Breast epithelium (tissue), 4 donors: Measurements from ENCODE around the gene PRICKLE3. TPM values are rescaled to one million over a fixed set of nuclear protein-coding genes. Genes with fewer than 3 reads are reported as not detected.
"Not testable (repeated sequence)": the region's sequence is repeated elsewhere in the genome, so short reads cannot be mapped to it uniquely, and the experiment has no call there.

Experiments
- DNase-seq, 2 donors: peaks; one replicate each; pipeline ENCODE4 v3.0.0-alpha.2; 2019; ENCODE audit warnings: low spot score in 2 of 2
- H3K27ac ChIP-seq, 2 donors: fragments of 200-600 bp; sonication (generic) in 1 of 2; one replicate each; pipeline ENCODE4 v1.5.1; 2016 to 2019; ENCODE audit warnings: mild to moderate bottlenecking in 1 of 2
- H3K27me3 ChIP-seq, 2 donors: fragments of 200-600 bp; sonication (generic) in 1 of 2; one replicate each; pipeline versions ENCODE4 v1.5.1 to v1.6.0; 2017 to 2019; ENCODE audit warnings: control low read depth in 1 of 2, mild to moderate bottlenecking in 1 of 2
- H3K36me3 ChIP-seq: fragments of 200-600 bp; one replicate; pipeline ENCODE4 v1.5.1; 2019
- H3K4me1 ChIP-seq, 2 donors: fragments of 200-600 bp; sonication (generic); one replicate each; pipeline ENCODE4 v1.5.1; 2016 to 2019; ENCODE audit warnings: control low read depth in 1 of 2
- H3K4me3 ChIP-seq, 3 donors: fragments of 200-600 bp; sonication (generic); 1 replicate in 2 of 3; 2 replicates in 1 of 3; pipeline ENCODE4 v1.5.1; 2016 to 2019; ENCODE audit warnings: mild to moderate bottlenecking in 3 of 3, moderate library complexity in 2 of 3
- H3K9me3 ChIP-seq, 2 donors: fragments of 200-600 bp; sonication (generic) in 1 of 2; one replicate each; pipeline ENCODE4 v1.5.1; 2016 to 2019; ENCODE audit warnings: control low read depth in 1 of 2
- CTCF ChIP-seq, 3 donors: fragments of 450-650 bp; IDR thresholded peaks; one replicate each; pipeline ENCODE4 v1.5.1; 2016 to 2017; ENCODE audit warnings: antibody characterized with exemption in 3 of 3, mild to moderate bottlenecking in 3 of 3, moderate library complexity in 3 of 3
- POLR2A ChIP-seq: fragments of 450-650 bp; IDR thresholded peaks from one replicate; pipeline ENCODE4 v1.6.1; 2016; ENCODE audit warnings: antibody characterized with exemption, mild to moderate bottlenecking, moderate library complexity
- POLR2AphosphoS5 ChIP-seq, 3 donors: sonication (generic); formaldehyde crosslinking; IDR thresholded peaks; one replicate each; pipeline ENCODE4 v1.6.1; 2017; ENCODE audit warnings: antibody characterized with exemption in 3 of 3
- intact Hi-C: fragments of 100-400 bp; cut with DNase I; formaldehyde crosslinking; loops from one replicate; pipeline ENCODE4 v1.15.1; 2023; ENCODE audit warnings: low total_unique reads
- total RNA-seq, 3 donors: library from RNA; depleted of rRNA; stranded (reverse); fragments of >200 nt; gene quantifications; one replicate each; pipeline ENCODE4 v1.1.0, GENCODE V29; 2016

The PRICKLE3 gene
- total RNA-seq, 3 donors from 2014 or later = 13.3 to 14.4 (median 14.0) TPM

- Histone ChIP-seq H3K4me1 (no peaks in the 10 kb centered on the region), H3K27me3 (peaks cover 0 to 9% of the 10 kb centered on the region in 2 donors), H3K9me3 (no peaks in the 10 kb centered on the region), H3K27ac (no peak overlapping the region), H3K4me3 (no peak overlapping the region), H3K36me3 (no peaks in the 10 kb centered on the region)
- intact Hi-C loops = no loop called here
- no peak for DNase-seq
- TF ChIP-seq POLR2AphosphoS5 (IDR thresholded peaks at IDR 0.05) = no peak
- TF ChIP-seq POLR2A = no peak
- TF ChIP-seq CTCF (IDR thresholded peaks at IDR 0.05) = no peak
These were observed 32.7 kb downstream of the PRICKLE3 start for GRCh38 chrX:49153467-49153866.

- H3K4me1 ChIP-seq, H3K27me3 ChIP-seq, DNase-seq, H3K9me3 ChIP-seq, intact Hi-C loops, H3K36me3 ChIP-seq, H3K27ac ChIP-seq, H3K4me3 ChIP-seq: not testable (repeated sequence)
These were observed 36.9 kb downstream of the PRICKLE3 start for GRCh38 chrX:49149291-49149690.

GRCh38 chrX:49148390-49149100 is 37.6 kb downstream of the PRICKLE3 start:
- H3K4me1 ChIP-seq, H3K4me3 ChIP-seq, H3K36me3 ChIP-seq, H3K27me3 ChIP-seq, intact Hi-C loops, DNase-seq, H3K27ac ChIP-seq, H3K9me3 ChIP-seq: not testable (repeated sequence)

- Histone ChIP-seq H3K36me3 (no peaks in the 10 kb centered on the region), H3K4me1 (no peaks in the 10 kb centered on the region), H3K27me3 (peaks cover 0 to 4% of the 10 kb centered on the region in 2 donors), H3K9me3 (peaks cover 0 to 4% of the 10 kb centered on the region in 2 donors), H3K27ac (no peak overlapping the region), H3K4me3 (no peak overlapping the region)
- no peak for TF ChIP-seq POLR2A
- DNase-seq = no peak
- intact Hi-C loops = no loop called here
These were observed 38.2 kb downstream of the PRICKLE3 start for GRCh38 chrX:49147936-49148335.

GRCh38 chrX:49147282-49147681 is 38.9 kb downstream of the PRICKLE3 start:
- intact Hi-C loops = no loop called here
- H3K9me3 ChIP-seq = peaks cover 0 to 10% of the 10 kb centered on the region in 2 donors
- peaks cover 0 to 4% of the 10 kb centered on the region in 2 donors for H3K27me3 ChIP-seq
- TF ChIP-seq POLR2A = no peak
- no peak for TF ChIP-seq CTCF (IDR thresholded peaks at IDR 0.05)
- no peak for TF ChIP-seq POLR2AphosphoS5 (IDR thresholded peaks at IDR 0.05)
- H3K4me1 ChIP-seq = no peaks in the 10 kb centered on the region
- H3K4me3 ChIP-seq = no peak overlapping the region
- H3K36me3 ChIP-seq = no peaks in the 10 kb centered on the region
- no peak for DNase-seq
- H3K27ac ChIP-seq = no peak overlapping the region

- DNase-seq, H3K27ac ChIP-seq, H3K27me3 ChIP-seq, intact Hi-C loops, H3K36me3 ChIP-seq, H3K4me3 ChIP-seq, H3K4me1 ChIP-seq: not testable (repeated sequence)
- peaks cover 18 to 51% of the 10 kb centered on the region in 2 donors for H3K9me3 ChIP-seq
These were observed 43.0 kb downstream of the PRICKLE3 start for GRCh38 chrX:49143154-49143553.

GRCh38 chrX:49142264-49142663 is 43.9 kb downstream of the PRICKLE3 start:
- H3K4me1 ChIP-seq, intact Hi-C loops, H3K36me3 ChIP-seq, H3K27me3 ChIP-seq, H3K4me3 ChIP-seq, DNase-seq, H3K27ac ChIP-seq: not testable (repeated sequence)
- H3K9me3 ChIP-seq = peaks cover 18 to 51% of the 10 kb centered on the region in 2 donors

GRCh38 chrX:49139713-49140112 is 46.5 kb downstream of the PRICKLE3 start:
- intact Hi-C loops = no loop called here
- Histone ChIP-seq H3K9me3 (peaks cover 18 to 51% of the 10 kb centered on the region in 2 donors), H3K27me3 (no peaks in the 10 kb centered on the region), H3K27ac (no peak overlapping the region), H3K36me3 (no peaks in the 10 kb centered on the region), H3K4me1 (no peaks in the 10 kb centered on the region), H3K4me3 (no peak overlapping the region)
- DNase-seq = no peak
- TF ChIP-seq POLR2A (no peak), CTCF (IDR thresholded peaks at IDR 0.05) (no peak), POLR2AphosphoS5 (IDR thresholded peaks at IDR 0.05) (no peak)
